Rectal smooth muscle tissue (tissue), 1 donor: ENCODE measurements around the gene PDE6C.

Source experiments
- H3K27ac ChIP-seq: one replicate; pipeline ENCODE4 v1.7.0; 2013; ENCODE audit warnings: low read depth, low read length, inconsistent platforms
- H3K27me3 ChIP-seq: one replicate; pipeline ENCODE4 v1.7.0; 2013; ENCODE audit warnings: low read length; ENCODE audit not compliant: control insufficient read depth, insufficient read depth
- H3K36me3 ChIP-seq: one replicate; pipeline ENCODE4 v1.7.0; 2013; ENCODE audit warnings: low read length; ENCODE audit not compliant: control insufficient read depth, insufficient read depth
- H3K4me1 ChIP-seq: one replicate; pipeline ENCODE4 v1.7.0; 2013; ENCODE audit warnings: low read length; ENCODE audit not compliant: control insufficient read depth, insufficient read depth
- H3K4me3 ChIP-seq: one replicate; pipeline ENCODE4 v1.7.0; 2013; ENCODE audit warnings: low read length
- H3K9ac ChIP-seq: one replicate; pipeline ENCODE4 v1.7.0; 2013; ENCODE audit warnings: low read length

PDE6C gene

GRCh38 chr10:93702210-93703001 lies 90.1 kb downstream of the PDE6C start, which contains the start of gene FRA10AC1:
Gene FRA10AC1 (minus strand): TSS chr10:93702592. CDS start chr10:93700106, 2,486 bp downstream.
- H3K9ac ChIP-seq, result peak within 1 kb of the TSS; percentile 88
- peaks cover 11% of the 10 kb centered on the region for H3K4me1 ChIP-seq
- no peaks in the 10 kb centered on the region for H3K27me3 ChIP-seq
- peaks cover 5% of the 10 kb centered on the region for H3K36me3 ChIP-seq
- peak within 1 kb of the TSS; percentile 86 for H3K27ac ChIP-seq
- peak within 1 kb of the TSS; percentile 83 for H3K4me3 ChIP-seq

- H3K36me3 ChIP-seq, result peaks cover 4% of the 10 kb centered on the region
- H3K27me3 ChIP-seq, result no peaks in the 10 kb centered on the region
- peak overlapping the region; percentile 83 for H3K4me3 ChIP-seq
- peaks cover 11% of the 10 kb centered on the region for H3K4me1 ChIP-seq
- peak overlapping the region; percentile 84 for H3K27ac ChIP-seq
- peak overlapping the region; percentile 82 for H3K9ac ChIP-seq
These were observed 90.7 kb downstream of the PDE6C start for GRCh38 chr10:93703066-93703465.

DNA sequence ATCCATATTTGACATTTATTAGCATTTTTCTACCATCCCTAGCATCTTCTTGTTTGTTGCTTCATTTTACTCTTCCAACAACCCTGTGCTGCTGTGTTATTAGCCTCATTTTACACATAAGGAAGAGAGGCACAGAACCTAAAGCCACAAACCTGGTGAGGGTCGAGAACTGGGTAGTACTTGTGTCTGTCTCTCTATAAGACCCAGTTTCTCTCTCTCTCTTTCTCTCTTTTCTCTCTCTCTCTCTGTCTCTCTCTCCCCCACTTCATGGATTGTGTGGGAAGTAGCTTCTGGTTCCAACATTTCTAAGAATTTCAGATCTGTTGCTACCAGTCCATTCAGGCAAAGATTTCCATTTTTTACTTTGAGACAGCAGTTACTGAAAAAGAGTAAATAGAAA lies 91.5 kb downstream of the PDE6C start:
- H3K4me3 ChIP-seq, result peak overlapping the region; percentile 19
- no peak overlapping the region for H3K27ac ChIP-seq

GRCh38 chr10:93704451-93704850 lies 92.1 kb downstream of the PDE6C start:
- no peak overlapping the region for H3K27ac ChIP-seq
- peaks cover 11% of the 10 kb centered on the region for H3K4me1 ChIP-seq

More for the DNA sequence above, 91.5 kb downstream of the PDE6C start:
- Histone ChIP-seq H3K36me3 (peaks cover 4% of the 10 kb centered on the region), H3K27me3 (no peaks in the 10 kb centered on the region), H3K4me1 (peaks cover 11% of the 10 kb centered on the region), H3K9ac (no peak overlapping the region)

GRCh38 chr10:93707623-93708022 lies 95.3 kb downstream of the PDE6C start:
- Histone ChIP-seq H3K4me1 (peaks cover 4% of the 10 kb centered on the region), H3K9ac (no peak overlapping the region), H3K4me3 (no peak overlapping the region), H3K27me3 (no peaks in the 10 kb centered on the region), H3K27ac (no peak overlapping the region), H3K36me3 (no peaks in the 10 kb centered on the region)

More at GRCh38 chr10:93704451-93704850, 92.1 kb downstream of the PDE6C start:
- Histone ChIP-seq H3K4me3 (no peak overlapping the region), H3K36me3 (no peaks in the 10 kb centered on the region), H3K9ac (no peak overlapping the region), H3K27me3 (no peaks in the 10 kb centered on the region)

DNA sequence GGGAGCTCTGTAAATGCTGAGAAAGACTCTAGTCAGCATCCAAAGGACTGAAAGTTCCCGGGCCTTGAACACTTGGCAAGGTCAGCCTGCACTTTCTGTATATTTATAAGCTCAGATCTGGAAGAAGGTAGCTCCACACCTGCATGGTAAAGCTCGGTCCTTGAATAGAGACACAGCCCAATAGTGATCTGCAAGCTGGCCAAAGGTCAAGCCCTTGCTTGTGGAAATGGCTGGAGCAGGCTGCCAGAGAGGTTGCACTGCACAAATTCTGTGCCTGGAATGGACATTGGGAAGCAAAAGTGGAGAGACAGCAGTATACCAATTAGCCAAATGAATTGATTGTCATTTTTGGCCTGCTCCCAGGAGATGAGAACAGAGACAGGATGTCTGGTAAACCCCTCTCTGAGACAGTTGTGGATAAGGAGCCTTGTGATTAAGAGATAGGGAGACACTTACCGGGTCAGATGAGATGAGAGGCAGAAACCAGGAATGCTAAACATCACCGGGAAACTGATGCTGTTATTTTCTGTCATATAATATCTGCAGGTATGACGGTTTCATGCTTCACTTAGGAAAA lies 98.1 kb downstream of the PDE6C start:
- Histone ChIP-seq H3K4me3 (no peak overlapping the region), H3K4me1 (no peaks in the 10 kb centered on the region), H3K27me3 (no peaks in the 10 kb centered on the region), H3K36me3 (no peaks in the 10 kb centered on the region), H3K27ac (no peak overlapping the region), H3K9ac (no peak overlapping the region)

- no peaks in the 10 kb centered on the region for H3K4me1 ChIP-seq
- no peak overlapping the region for H3K27ac ChIP-seq
- no peak overlapping the region for H3K4me3 ChIP-seq
- H3K27me3 ChIP-seq, result no peaks in the 10 kb centered on the region
- H3K36me3 ChIP-seq, result no peaks in the 10 kb centered on the region
- no peak overlapping the region for H3K9ac ChIP-seq
These were observed 99.6 kb downstream of the PDE6C start for GRCh38 chr10:93711891-93712290.

DNA sequence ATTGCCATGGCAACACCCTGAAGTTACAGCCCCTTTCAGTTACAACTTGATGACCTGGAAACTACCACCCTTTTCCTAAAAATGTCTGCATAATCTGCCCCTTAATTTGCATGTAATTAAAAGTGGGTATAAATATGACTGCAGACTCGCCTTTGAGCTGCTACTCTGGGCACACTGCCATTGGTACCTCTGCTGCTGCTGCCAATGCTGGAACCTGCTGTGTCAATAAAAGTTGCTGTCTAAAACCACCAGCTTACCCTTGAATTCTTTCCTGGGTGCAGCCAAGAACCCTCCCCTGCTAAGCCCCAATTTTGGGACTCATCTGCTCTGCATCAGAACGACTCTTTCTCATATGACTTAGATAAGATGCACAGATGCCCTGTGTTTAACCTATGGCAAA lies 100.3 kb downstream of the PDE6C start:
- H3K4me3 ChIP-seq, result no peak overlapping the region
- no peaks in the 10 kb centered on the region for H3K4me1 ChIP-seq
- no peaks in the 10 kb centered on the region for H3K36me3 ChIP-seq
- no peak overlapping the region for H3K9ac ChIP-seq
- H3K27ac ChIP-seq, result no peak overlapping the region
- no peaks in the 10 kb centered on the region for H3K27me3 ChIP-seq

DNA sequence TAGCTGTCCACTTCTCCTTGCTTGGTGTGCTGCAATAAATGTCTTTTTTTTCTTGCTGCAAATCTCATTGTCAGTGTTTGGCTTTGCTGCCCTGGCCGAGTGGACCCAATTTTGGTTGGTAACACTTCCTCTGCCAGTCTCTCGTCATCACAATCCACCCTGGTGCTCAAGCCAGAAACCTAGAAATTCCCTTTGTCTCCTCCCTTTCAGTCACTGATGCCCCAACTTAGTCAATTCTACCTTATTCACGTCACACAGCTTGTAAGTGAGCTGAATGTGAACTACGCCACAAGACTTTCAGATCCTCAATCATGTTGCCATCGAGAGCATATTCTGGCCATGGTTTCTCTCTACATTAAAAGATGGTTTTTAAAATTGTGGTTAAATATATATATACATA lies 103.0 kb downstream of the PDE6C start:
- Histone ChIP-seq H3K27me3 (no peaks in the 10 kb centered on the region), H3K4me3 (no peak overlapping the region), H3K4me1 (no peaks in the 10 kb centered on the region), H3K27ac (no peak overlapping the region), H3K9ac (no peak overlapping the region), H3K36me3 (no peaks in the 10 kb centered on the region)
